ENCODE measurements around the gene COL20A1.
A peak's percentile ranks its signal among the peaks of the same experiment; 100 is the strongest.
"Not testable (repeated sequence)": the region's sequence is repeated elsewhere in the genome, so short reads cannot be mapped to it uniquely, and the experiment has no call there.

Gene COL20A1

DNA sequence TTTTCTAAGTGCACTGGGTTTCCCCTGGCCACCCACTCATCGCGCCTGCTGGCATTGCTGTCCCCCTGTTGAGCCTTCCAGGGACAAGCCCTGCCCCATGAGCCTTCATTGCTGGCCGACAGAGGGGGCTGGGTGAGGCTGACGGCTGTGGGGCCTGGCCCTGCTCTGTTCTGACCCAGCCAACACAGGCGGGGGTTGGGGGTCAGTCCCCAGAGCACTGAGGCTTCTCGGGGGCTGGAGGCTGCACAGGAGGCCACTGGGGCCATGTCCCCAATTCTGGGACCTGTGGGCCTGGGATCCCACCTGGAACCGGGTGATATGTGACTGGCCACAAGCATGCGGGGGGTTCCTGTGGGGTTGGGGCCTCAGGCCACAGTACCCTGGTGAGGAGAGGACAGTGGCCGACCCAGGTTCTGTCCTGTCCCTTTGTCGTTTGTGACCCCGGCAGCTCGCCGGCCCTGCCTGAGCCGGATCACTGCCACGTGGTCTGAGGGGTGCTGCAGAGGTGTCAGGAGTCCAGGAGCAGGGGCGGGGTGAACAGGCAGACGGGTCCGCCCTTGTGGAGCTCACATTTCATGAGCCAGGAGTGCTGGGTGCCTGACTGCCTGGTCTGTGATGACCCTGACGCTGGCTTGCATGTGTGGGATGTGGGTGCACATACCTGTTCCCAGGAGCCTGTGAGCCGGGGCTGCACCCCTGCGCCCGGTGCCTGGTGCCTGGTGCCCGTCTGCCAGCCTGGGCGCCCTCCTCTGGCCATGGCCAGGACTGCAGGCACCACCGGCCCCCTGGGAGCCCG, 2.1 kb upstream of the COL20A1 start:
- peak; percentile 46 to 57 for DNase-seq (ENCODE audit: low read depth in 2 of 2)

DNA sequence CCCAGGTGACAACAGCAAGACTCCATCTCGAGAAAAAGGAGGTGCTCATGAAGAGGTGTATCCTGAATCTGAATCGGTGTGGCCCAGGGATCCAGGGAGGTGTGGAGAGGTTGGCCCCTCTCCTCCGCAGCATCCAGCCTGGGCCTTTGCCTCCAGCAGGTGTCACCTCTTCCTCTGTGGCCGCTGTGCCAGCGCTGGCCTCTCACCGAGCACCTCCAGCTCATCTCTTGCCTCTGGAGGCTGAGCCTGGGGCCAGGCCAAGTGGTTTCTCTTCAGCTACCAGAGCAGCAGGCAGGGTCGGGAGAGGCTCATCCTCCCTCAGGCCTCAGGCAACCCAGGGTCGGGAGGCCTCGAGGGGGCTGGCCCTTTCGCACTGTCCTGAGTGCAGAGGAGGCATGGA, 1.2 kb upstream of the COL20A1 start:
- DNase-seq (ENCODE audit: low read depth in 2 of 2), result no peak

DNA sequence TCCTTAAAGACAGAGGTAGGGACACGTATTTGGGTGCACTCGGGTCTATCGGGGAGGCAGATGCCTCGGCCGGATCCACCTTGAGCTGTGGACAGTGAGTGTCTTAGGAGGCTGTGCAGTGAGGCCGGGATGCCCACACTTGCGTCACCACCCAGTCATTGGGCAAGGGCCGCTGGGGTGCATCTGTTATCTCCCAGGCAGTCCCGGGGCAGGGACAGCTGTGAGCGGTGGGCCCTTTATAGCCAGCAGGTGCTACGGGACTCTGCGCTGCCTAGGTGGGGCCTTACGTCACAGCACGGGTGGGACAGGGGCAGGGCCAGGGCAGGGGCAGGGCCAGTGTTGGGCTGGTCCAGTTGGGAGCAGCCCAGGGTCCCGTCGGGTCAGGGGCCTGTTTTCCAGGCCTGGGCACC, 689 bp upstream of the COL20A1 start:
- DNase-seq (ENCODE audit: low read depth in 2 of 2), result no peak

DNA sequence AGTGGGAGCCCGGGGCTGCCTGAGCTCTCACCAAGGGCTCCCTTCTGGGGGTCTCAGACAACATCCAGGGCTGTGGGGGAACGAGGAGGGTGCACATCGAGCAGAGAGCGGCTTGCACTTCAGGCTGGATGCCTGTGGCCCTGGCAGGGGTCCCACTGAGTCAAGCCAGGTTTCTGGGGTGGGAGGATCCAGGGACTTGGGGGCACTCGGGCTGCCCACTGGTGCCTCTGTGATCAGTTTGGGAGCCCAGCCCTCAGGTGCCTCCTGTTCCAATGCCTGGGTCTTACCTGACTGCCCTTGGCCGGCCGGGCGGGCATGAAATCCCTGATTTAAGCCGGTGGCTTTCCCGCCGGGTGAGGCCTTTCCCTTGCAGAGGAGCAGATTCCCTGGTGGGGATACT, 470 bp downstream of the COL20A1 start:
- no peak for DNase-seq (ENCODE audit: low read depth in 2 of 2)

DNA sequence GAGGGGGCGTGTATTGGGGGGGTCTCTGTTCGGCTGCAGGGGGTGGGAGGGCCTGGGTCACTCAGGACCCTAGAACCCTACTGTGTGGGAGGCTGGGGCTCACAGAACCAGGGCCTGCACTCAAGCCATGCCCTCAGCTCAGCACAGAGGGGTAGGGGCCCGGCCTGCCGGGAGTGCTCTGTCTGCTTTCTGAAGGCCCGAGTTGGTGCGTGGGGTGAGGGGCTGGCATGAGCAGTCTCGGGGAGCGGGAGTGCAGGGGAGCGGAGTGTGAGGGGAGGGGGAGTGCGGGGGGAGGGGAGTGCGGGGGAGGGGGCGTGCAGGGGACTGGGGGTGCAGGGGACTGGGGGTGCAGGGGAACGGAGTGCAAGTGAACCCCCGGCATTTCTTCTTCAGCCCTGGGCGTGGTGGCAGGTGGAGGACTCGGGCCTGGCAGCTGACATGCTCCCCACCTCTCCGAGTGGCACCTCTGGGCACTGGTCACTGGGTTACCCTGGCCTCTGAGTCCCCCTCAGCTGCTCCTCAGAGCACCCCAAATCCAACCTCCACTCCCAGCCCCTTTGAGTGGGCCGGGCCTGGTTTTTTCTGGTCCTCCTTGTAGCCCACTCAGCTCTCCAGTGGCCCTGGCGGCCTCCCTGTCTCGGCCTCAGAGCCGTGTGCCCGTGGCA, 1.0 kb downstream of the COL20A1 start:
- no peak for DNase-seq (ENCODE audit: low read depth in 2 of 2)

DNA sequence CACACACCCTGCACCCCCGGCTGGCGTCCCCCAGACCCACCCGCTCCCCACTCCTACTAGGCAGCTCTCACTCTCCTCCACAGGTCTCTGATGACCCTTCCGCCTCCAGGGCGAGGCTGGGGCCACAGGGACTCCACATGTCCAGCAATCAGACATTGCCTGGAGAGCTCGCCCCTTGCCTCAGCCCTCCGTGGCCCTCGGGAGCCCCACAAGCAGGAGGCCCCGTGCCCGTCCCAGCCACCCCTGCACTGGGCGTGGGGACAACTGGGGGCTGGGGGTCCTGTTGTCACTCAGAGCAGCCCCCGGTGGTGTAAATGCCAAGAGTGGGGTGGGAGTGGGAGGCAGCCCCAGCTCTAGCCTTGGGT, 1.5 kb downstream of the COL20A1 start:
- no peak for DNase-seq (ENCODE audit: low read depth in 2 of 2)

DNA sequence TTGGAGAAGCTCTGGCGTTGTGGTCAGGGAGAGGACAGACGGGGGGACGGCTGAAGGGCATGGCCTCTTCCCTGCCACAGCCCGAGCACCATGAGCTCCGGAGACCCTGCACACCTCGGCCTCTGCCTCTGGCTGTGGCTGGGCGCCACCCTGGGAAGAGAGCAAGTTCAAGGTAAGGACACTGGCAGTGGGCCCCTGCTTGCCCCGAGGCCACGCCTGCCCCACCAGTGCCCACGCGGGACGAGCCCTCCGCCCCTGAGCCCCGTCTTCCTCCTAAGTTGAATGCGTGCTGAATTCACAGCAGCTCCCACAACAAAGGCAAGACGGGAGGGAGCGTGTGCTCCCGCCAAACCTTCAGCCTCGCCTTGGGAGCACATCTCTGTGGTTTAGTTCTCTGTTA, 2.0 kb downstream of the COL20A1 start:
- no peak for DNase-seq (ENCODE audit: low read depth in 2 of 2)

DNA sequence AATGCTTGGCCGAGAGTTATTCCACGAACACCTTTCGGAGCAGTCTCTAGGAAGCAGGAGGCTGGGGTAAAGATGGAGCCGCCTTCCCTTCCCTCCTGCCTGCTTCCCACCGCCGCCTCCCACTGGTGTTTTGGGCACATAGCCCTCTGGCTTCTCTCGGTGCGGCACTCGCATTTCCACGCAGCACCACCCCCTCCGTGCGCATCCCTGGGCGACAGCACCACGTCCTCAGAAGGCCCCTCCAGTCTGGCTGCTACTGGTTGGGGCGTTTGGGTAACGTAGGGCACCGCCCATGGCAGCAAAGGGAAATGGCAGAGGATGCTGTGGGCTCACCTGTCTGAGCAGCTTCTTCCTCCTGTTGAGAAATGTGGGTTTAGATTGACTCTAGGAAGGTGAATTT, 2.4 kb downstream of the COL20A1 start:
- DNase-seq (ENCODE audit: low read depth in 2 of 2), result no peak

DNA sequence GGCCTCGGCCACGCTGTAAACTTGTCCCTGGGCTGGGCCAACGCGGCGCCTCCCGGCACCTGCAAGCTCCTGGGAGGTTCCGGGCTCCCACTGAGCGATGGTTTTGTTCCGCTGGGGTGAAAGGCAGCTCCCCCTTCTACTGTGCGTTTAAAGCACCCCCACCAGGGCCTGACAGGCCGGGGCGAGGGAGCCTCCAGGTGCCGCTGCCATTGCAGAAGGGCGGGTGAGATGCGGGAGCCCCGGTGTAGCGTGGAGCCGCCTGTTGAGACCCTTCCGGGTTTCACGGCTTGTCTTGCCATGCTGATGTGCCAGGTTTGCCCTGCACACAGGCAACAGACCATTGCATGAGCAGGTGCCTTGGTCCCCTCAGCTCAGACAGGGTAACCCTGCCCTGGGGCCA, 2.9 kb downstream of the COL20A1 start:
- DNase-seq (ENCODE audit: low read depth in 2 of 2), result no peak

DNA sequence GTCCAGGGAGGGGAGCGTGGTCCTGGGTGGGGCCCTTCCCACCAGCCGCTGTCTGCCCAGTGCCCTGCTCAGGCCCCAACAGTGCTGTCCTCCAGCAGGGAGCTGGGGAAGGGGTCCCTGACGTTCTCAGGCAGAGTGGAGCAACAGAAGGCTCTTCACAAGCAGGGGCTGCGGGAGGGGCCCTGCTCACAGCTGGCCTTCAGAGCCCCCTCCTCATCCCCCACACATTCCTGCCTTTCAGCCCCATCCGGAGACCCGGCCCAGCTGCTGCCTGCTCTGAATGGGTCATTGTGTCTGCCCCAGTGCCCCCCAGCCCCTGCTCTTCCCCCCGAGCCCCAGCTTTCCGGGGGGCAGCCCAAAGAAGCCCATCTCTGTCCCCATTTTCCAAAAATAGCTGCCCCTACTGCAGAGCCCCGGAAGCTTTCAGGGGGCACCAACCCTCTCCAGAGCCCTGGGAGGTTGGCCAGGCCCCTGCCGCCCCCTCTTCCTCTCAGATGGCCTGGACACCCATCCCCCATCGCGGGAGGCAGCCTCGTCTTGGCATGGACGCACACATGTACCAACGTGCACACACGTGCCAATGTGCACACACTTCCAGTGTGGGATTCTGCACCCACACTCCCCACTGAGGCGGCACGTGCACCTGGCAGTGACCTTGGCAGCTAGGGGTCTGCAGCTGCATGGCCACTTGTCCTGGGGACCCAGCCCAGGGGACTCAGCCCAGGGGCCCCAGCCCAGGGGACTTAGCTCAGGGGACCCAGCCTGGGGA, 3.7 kb downstream of the COL20A1 start:
- DNase-seq (ENCODE audit: low read depth in 2 of 2), result no peak

DNA sequence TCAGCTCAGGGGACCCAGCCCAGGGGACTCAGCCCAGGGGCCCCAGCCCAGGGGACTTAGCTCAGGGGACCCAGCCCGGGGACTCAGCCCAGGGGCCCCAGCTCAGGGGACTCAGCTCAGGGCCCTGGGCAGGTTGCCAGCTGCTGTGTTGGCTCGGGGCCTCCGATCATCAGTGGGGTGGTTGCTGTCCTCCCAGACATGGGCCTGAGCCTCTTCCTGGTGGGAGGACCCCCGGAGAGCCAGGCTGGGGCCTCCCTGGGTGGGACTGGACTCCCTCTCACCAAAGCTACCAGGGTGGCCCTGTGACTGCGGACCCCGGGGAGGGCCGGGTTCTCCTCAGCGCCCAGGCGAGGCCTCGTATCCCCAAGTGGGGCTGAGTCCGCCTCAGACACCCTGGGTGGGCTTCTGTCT, 4.4 kb downstream of the COL20A1 start:
- no peak for DNase-seq (ENCODE audit: low read depth in 2 of 2)

DNA sequence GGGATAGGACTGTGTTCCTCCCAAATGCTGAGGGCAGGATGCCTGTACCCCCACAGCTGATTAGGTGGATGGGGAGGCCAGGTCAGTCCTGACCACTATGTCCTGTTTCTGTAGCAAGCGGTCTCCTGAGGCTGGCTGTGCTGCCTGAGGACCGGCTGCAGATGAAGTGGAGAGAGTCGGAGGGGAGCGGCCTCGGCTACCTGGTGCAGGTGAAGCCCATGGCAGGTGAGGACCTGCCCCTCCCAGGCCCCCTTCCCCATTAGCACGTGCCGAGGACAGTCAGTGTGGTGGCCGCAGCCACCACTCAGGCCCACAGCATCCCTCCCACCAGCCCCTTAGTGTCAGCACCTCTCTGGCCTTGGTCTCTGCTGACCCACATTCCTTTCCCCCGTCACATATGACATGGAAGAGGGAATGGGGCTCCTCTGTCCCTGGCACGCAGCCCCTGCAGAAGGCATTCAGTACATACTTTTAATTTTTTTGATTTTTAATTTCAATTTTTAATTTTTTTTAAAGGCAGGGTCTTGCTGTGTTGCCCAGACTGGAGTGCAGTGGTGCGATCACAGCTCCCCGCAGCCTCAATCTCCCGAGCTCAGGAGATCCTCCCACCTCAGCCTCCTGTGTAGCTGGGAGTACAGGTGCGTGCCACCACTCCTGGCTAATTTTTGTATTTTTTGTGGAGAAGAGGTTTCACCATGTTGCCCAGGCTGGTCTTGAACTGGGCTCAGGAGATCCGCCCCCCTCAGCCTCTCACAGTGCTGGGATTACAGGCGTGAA, 5.0 kb downstream of the COL20A1 start:
- no peak for DNase-seq (ENCODE audit: low read depth in 2 of 2)

DNA sequence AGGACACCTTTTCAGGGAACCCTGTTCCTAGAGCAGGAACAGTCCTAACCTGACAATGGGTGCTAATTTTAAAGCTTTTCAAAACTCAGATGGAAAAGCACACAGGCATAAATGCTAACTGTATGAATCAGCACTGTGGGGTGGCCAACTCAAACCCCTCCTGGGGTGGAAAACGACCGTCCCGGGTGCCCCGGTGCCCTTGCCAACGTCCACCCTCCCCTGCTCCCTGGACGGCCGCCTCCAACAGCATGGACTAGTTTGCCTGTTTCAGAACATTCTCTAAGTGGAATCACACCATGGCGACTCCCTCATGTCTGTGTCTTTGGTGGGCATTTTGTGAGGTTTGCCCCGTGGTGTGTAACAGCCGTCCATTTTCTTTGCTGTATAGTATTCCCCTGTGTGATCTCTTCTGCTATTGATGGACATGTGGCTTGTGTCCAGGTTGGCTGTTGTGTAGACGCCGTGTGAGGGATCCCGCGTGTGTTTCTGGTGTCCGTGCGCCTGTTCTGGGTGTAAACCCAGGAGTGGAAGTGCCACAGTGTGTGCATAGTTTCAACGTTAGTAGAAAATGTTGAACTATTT, 5.8 kb downstream of the COL20A1 start:
- DNase-seq (ENCODE audit: low read depth in 2 of 2), result no peak

DNA sequence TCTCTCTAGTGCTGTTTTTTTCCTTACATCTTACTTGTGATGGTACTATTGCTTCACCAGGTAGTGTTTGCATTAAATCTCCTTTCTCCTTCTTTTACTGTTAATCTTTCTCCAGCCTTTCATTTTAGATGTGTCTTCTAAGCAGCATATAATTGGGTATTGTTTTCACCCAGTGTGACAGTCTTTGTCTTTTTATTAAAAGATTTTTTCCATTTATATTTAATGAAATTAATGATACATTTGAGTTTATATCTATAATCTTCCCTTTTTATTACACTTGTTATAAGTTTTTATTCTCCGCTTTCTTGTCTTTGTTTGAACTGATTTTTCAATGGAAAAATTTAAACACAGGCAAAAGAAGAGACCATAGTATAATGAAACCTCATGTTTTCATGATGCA, 8.7 kb downstream of the COL20A1 start:
- no peak for DNase-seq (ENCODE audit: low read depth in 2 of 2)

DNA sequence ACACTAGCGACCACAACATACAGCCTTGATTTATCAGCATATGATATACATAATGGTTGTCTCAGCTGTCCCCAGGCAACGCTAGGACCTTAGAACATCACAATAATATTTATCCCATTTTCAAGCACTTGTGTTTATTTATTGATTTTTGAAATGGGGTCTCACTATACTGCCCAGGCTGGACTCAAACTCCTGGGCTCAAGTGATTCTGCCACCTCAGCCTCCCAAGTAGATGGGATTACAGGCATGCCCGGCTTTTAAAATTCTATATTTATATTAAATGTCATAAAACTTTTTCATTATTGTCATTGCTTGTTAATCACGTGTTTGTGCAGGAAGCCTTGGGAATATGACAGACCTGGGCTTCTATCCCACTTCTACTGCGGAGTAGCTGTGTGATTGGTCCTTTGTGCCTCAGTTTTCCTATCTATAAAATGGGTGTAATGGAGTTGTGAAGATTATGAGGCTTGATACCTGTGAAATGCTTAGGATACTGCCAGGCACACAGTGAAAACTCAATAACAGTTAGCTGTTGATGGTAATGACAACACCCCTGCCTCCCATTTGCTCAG, 10.2 kb downstream of the COL20A1 start:
- DNase-seq (ENCODE audit: low read depth in 2 of 2), result no peak

DNA sequence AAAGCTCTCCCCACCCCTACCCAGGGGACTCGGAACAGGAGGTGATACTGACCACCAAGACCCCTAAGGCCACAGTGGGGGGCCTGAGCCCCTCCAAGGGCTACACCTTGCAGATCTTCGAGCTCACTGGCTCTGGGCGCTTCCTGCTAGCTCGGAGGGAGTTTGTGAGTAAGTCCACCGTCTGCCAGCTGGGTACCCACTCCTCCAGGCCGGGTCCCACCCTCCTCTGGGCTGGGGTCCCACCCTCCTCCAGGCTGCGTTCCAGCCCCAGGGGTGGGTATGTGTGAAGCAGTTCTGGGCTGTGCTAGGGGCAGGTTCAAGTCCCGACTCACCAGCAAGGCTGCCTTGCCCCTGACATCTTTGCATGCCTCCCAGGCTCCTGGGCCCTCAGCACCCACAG, 12.4 kb downstream of the COL20A1 start:
- DNase-seq (ENCODE audit: low read depth in 2 of 2), result no peak

DNA sequence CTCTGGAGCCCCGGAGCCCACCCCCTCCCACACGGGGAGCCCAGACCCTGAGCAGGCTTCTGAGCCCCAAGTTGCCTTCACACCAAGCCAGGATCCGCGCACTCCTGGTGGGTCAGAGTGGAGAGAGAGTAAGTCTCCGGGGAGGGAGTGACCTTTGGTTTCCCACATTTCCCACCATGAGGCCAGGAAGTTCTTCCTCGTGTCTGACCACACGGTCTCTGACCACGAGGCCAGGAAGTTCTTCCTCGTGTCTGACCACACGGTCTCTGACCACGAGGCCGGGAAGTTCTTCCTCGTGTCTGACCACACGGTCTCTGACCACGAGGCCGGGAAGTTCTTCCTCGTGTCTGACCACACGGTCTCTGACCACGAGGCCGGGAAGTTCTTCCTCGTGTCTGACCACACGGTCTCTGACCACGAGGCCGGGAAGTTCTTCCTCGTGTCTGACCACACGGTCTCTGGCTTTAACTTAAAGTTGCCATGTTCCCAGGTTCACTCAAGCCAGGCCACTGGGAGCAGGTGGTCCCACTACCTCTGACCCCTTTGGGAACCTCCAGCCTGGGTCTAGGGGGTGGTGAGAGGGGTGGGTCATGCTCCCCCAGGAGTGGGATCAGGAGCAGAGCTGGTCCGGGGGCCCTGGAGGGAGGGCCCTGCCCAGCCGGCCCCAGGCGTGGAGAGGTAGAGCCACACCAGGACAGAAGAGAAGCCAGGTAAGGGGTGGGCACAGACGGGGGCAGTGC, 13.1 kb downstream of the COL20A1 start:
- not testable (repeated sequence) for DNase-seq (ENCODE audit: low read depth in 2 of 2)

DNA sequence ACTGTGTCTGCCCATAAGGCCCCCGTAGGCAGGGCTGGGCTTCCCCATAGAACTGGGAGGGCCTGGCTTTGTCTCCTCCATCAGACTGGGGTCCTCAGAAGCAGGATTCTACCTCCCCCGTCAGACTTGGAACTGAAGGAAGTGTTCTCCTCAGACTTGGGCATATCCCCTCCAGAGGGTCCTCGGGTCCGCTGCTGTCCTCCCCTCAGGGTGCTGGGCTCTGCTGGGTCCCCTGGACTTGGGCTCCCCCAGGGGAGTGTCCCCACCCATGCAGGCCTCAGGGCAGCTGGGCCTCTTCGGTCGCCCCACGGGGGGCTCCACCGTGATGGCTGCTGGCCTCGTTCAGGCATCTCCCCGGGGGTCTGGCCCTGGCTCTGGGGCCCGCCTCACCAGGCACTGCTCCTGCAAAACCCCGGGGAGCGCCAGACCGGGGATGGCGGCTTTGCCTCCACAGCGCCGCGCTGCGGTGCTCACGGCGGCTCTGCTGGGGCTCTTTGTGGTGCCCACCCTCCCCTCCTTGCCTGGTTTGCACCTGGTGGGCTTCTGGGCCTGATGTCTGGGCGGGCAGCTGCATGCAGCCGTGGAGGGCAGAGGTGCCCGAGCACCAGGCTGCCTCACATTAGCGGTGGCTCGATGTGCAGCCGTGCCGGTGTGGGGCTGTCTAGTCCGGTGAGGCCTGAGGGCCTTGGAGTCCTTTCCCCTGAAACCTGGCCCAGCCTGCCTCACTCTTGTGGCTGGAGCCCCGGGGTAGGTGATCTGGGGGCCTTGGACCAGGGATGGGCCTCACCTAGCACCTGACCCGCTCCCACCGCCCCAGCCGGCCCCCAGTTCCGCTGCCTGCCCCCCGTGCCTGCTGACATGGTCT, 13.9 kb downstream of the COL20A1 start:
- no peak for DNase-seq (ENCODE audit: low read depth in 2 of 2)

DNA sequence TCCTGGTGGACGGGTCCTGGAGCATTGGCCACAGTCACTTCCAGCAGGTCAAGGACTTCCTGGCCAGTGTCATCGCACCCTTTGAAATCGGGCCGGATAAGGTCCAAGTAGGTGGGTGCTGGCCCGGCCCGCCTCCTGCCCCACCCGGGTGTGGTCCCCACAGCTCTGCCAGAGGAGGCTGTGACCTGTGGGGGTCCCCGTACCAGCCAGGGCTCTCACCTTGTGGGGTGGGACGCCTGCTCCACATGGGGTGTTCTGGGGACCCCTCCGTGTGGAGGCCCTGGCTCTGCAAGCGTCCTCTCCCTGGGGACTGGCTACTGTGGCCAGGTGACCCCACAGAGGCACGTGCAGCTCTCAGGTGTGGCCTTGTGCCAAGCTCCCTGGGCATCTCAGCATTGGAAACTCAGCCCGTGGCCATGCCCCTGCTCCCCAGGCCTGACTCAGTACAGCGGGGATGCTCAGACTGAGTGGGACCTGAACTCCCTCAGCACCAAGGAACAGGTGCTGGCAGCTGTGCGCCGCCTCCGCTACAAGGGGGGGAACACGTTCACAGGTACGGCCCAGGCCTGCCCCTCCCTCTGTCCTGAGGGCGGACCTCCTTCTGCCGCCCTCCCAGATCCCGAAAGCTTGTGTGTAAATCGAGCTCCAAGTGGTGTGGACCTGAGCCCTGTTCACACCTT, 14.7 kb downstream of the COL20A1 start:
- no peak for DNase-seq (ENCODE audit: low read depth in 2 of 2)
